IPS DF 6.9 (cell line): ENCODE results near the gene PTPRN2.
"Not testable (repeated sequence)": the region's sequence is repeated elsewhere in the genome, so short reads cannot be mapped to it uniquely, and the experiment has no call there.

Experiments used
- DNase-seq: peaks from one replicate; pipeline ENCODE4 v3.0.0-alpha.2; 2013; ENCODE audit warnings: low read depth, low spot score
- H3K27ac ChIP-seq: one replicate; pipeline ENCODE4 v1.5.1; 2013; ENCODE audit warnings: low read length, control low read depth
- H3K27me3 ChIP-seq: 2 replicates; pipeline ENCODE4 v1.6.1; 2013; ENCODE audit warnings: mild to moderate bottlenecking, low read length; ENCODE audit not compliant: control insufficient read depth, insufficient read depth
- H3K36me3 ChIP-seq: 2 replicates; pipeline ENCODE4 v1.6.1; 2013; ENCODE audit warnings: low read length; ENCODE audit not compliant: control insufficient read depth, insufficient read depth
- H3K4me1 ChIP-seq: 2 replicates; pipeline ENCODE4 v1.6.1; 2013; ENCODE audit warnings: low read length; ENCODE audit not compliant: control insufficient read depth, insufficient read depth
- H3K4me3 ChIP-seq: 2 replicates; pipeline ENCODE4 v1.5.1; 2013; ENCODE audit warnings: mild to moderate bottlenecking, low read length
- H3K9me3 ChIP-seq: 2 replicates; pipeline ENCODE4 v1.6.1; 2013; ENCODE audit warnings: low read length, inconsistent platforms; ENCODE audit not compliant: control insufficient read depth, insufficient read depth
- WGBS: extraction: QIAGEN DNeasy Blood & Tissue Kit; methylation state at CpG from one replicate; pipeline ENCODE4 v1.1.7; 2013; ENCODE audit warnings: mixed read lengths, missing lambda C conversion rate; ENCODE audit not compliant: insufficient read length, insufficient coverage; 5-methylcytosine and 5-hydroxymethylcytosine counted together

The PTPRN2 gene

DNA sequence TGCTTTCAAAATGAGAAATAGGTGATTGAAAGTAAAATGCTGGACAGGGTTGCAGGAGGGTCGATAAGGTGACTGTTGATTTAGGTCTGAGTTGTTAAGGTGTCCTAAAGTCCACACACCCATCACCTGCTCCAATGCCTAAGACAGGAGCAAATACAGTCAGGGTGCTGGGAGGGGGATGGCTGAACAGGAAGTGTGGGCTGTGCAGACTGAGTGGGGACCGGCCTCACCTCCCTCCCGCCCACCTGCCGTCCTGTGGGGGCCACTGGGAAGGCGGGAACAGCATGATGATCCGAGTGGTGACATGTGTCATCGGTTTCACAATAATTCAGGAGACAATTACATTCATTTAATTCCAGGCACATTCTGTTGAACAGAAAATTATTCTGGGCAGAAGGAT, 990.1 kb downstream of the PTPRN2 start:
- Histone ChIP-seq H3K27ac (no peak overlapping the region), H3K27me3 (no peaks in the 10 kb centered on the region), H3K4me1 (no peaks in the 10 kb centered on the region), H3K4me3 (no peak overlapping the region), H3K36me3 (no peaks in the 10 kb centered on the region; the same call in 1 of the 2 replicates), H3K9me3 (peaks cover 18% of the 10 kb centered on the region)
- no peak for DNase-seq
- WGBS, result no CpG with 5 or more reads among the region's 7 CpGs

- no peaks in the 10 kb centered on the region for H3K27me3 ChIP-seq
- WGBS, result no CpG with 5 or more reads among the region's 15 CpGs
Measured at GRCh38 chr7:157596881-157597280, 990.7 kb downstream of the PTPRN2 start.

DNA sequence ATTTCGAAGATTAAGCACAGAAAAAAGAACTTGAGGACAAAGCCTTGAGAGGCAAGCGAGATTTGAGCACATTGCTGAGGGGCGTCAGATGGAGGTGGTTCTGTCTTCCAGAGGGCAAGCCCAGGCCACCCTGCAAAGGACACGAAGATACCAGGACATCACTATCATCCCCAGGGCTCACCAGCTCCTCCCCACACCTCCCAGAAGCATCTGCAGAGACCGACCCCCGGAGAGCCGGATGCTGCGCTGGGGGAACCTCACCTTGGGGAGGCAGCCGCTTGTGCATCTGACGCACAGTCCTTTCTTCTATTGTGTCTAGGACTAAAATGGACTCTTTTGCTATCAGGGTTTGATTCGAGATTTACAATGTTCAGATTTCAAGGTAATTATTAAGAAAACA, 991.2 kb downstream of the PTPRN2 start:
- no CpG with 5 or more reads among the region's 11 CpGs for WGBS
- Histone ChIP-seq H3K4me1 (no peaks in the 10 kb centered on the region), H3K27me3 (no peaks in the 10 kb centered on the region), H3K36me3 (no peaks in the 10 kb centered on the region; the same call in 1 of the 2 replicates), H3K27ac (no peak overlapping the region), H3K4me3 (no peak overlapping the region), H3K9me3 (peaks cover 20% of the 10 kb centered on the region)
- no peak for DNase-seq

More at GRCh38 chr7:157596881-157597280, 990.7 kb downstream of the PTPRN2 start:
- Histone ChIP-seq H3K36me3 (no peaks in the 10 kb centered on the region; the same call in 1 of the 2 replicates), H3K9me3 (peaks cover 20% of the 10 kb centered on the region), H3K4me3 (no peak overlapping the region), H3K4me1 (no peaks in the 10 kb centered on the region), H3K27ac (no peak overlapping the region)
- DNase-seq, result no peak

DNA sequence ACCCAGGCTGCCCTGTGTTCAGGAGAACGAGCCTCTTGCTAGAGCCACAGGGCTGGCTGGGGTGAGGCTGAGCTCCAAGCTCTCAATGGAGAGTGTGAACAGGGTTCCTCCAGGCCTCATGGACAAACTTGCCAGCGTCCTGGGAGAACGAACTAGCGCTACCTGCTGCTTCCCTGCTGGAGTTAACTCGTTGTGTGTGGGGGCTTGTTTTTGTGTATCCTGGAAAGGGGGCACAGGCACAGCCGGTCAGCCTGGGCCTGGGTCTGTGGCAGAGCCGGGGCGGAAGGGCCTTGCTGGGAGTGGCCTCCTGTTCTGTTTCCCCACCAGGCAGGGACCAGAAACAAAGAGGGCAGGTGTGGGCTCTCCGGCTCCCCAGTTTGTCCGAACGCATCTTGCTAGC, 991.6 kb downstream of the PTPRN2 start:
- Histone ChIP-seq H3K4me1 (no peaks in the 10 kb centered on the region), H3K36me3 (no peaks in the 10 kb centered on the region; the same call in 1 of the 2 replicates), H3K9me3 (peaks cover 20% of the 10 kb centered on the region), H3K27ac (no peak overlapping the region), H3K4me3 (no peak overlapping the region), H3K27me3 (no peaks in the 10 kb centered on the region)
- no CpG with 5 or more reads among the region's 11 CpGs for WGBS
- no peak for DNase-seq

DNA sequence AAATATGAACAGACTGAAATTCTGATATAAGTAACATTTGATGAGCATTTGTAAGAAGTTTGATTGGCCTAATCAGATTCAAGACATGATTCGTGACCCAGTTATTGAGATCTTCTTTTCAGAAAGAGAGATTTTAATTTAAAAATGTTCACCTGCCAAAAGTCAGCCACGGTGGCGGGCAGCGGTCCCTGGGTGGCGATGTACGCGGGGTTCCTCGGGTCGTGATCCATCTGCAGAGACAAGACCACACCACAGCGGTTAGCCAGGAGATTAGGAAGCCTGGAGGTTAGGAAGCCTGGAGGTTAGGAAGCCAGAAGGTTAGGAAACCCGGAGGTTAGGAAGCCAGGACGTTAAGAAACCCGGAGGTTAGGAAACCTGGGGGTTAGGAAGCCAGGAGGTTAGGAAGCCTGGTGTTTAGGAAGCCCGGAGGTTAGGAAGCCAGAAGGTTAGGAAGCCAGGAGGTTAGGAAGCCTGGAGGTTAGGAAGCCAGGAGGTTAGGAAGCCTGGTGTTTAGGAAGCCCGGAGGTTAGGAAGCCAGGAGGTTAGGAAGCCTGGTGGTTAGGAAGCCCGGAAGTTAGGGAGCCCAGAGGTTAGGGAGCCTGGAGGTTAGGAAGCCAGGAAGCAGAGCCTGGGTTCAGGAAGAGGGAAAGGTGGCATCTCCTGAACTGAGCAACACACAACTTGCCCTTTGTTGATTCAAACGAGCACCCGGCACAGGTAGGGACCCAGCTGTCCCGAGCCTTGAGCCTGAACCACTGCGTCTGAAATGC, 992.4 kb downstream of the PTPRN2 start:
- no peaks in the 10 kb centered on the region for H3K27me3 ChIP-seq
- H3K4me3 ChIP-seq, result no peak overlapping the region
- no peak overlapping the region for H3K27ac ChIP-seq
- H3K36me3 ChIP-seq, result no peaks in the 10 kb centered on the region; the same call in 1 of the 2 replicates
- peaks cover 24% of the 10 kb centered on the region for H3K9me3 ChIP-seq
- no CpG with 5 or more reads among the region's 20 CpGs for WGBS
- H3K4me1 ChIP-seq, result no peaks in the 10 kb centered on the region
- DNase-seq, result no peak

GRCh38 chr7:157594306-157594705, 993.3 kb downstream of the PTPRN2 start:
- Histone ChIP-seq H3K27me3 (no peaks in the 10 kb centered on the region), H3K36me3 (no peaks in the 10 kb centered on the region; the same call in 1 of the 2 replicates), H3K27ac (no peak overlapping the region), H3K9me3 (peaks cover 22% of the 10 kb centered on the region), H3K4me3 (no peak overlapping the region), H3K4me1 (no peaks in the 10 kb centered on the region)
- no CpG with 5 or more reads among the region's 26 CpGs for WGBS
- DNase-seq, result no peak

DNA sequence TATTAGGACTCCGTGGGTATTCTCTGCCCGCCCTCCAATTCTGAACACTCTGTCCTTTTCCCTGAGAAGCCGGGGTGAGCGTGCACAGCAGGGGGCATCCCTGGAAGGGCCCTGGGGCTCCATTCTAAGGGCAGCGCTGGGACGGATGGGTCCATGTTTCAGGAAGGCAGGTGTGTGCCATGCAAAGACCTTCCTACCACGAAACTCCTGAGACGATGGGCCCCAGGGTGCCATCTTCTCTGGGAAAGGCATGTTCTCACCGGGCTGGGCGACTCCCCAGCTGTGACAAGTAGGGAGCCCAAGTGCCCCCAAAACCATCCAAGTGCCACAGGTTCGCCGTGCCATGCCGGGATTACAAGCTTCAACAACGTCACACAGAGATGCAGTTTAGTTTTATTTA, 994.1 kb downstream of the PTPRN2 start:
- no peak overlapping the region for H3K4me3 ChIP-seq
- H3K27ac ChIP-seq, result no peak overlapping the region
- peaks cover 19% of the 10 kb centered on the region for H3K9me3 ChIP-seq
- H3K4me1 ChIP-seq, result no peaks in the 10 kb centered on the region
- no peaks in the 10 kb centered on the region; the same call in 1 of the 2 replicates for H3K36me3 ChIP-seq
- H3K27me3 ChIP-seq, result no peaks in the 10 kb centered on the region
- no CpG with 5 or more reads among the region's 14 CpGs for WGBS
- DNase-seq, result no peak

DNA sequence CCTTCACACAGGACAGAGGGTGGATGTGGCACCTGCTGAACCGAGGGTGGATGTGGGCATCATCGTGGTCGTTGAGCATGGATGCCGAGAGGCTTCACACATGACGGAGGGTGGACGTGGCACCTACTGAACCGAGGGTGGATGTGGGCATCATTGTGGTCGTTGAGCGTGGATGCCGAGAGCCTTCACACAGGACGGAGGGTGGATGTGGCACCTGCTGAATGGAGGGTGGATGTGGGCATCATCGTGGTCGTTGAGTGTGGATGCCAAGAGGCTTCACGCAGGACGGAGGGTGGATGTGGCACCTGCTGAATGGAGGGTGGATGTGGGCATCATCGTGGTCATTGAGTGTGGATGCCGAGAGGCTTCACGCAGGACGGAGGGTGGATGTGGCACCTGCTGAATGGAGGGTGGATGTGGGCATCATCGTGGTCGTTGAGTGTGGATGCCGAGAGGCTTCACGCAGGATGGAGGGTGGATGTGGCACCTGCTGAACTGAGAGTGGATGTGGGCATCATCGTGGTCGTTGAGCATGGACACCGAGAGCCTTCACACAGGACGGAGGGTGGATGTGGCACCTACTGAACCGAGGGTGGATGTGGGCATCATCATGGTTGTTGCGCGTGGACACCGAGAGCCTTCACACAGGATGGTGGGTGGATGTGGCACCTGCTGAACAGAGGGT, 994.8 kb downstream of the PTPRN2 start:
- H3K36me3 ChIP-seq, H3K27ac ChIP-seq, DNase-seq, H3K27me3 ChIP-seq, H3K4me3 ChIP-seq, H3K4me1 ChIP-seq: not testable (repeated sequence)
- WGBS, result no CpG with 5 or more reads among the region's 31 CpGs
- peaks cover 22% of the 10 kb centered on the region for H3K9me3 ChIP-seq

DNA sequence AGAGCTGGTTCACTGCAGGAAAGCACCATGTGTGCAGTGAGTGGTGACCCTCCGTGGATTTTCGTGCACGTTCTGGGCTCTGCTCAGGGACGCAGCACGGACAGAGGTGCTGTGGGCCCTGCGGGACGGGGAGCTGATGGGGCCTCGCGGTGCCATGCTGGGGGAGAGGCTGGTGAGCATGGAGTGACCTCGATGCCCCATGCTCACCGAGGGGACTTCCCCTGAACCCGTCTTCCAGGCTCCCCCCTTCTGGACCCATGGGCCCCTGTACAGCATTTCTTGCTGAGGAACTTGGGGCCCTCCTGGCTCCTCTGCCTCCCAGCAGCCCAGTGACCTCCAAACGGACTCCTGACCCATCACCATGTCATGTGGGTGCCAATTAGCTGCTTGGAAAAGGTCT, 997.1 kb downstream of the PTPRN2 start:
- Histone ChIP-seq H3K4me3 (no peak overlapping the region), H3K9me3 (peaks cover 24% of the 10 kb centered on the region), H3K4me1 (no peaks in the 10 kb centered on the region), H3K27ac (no peak overlapping the region), H3K27me3 (no peaks in the 10 kb centered on the region), H3K36me3 (no peaks in the 10 kb centered on the region; the same call in 1 of the 2 replicates)
- no CpG with 5 or more reads among the region's 13 CpGs for WGBS
- no peak for DNase-seq

DNA sequence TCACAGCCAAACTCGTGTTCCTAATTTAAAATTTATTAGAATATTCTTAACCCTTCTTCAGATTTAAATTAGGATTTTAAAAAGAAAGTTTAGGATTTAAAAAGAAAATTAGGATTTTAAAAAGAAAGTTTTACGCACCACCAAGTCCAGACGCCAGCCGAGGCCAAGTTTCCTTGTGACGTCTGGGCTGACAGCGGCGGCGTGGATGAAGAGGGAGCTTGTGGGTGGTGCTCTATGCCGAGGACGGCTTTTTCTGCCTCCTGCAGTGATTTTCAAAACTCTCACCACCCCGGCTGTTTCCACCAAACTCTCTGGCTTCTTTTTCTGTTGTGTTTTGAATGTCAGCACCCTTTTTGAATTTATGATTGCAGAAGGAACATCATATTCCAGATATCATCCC, 997.9 kb downstream of the PTPRN2 start:
- Histone ChIP-seq H3K4me1 (no peaks in the 10 kb centered on the region), H3K27ac (no peak overlapping the region), H3K27me3 (no peaks in the 10 kb centered on the region), H3K4me3 (no peak overlapping the region), H3K36me3 (no peaks in the 10 kb centered on the region; the same call in 1 of the 2 replicates), H3K9me3 (peaks cover 29% of the 10 kb centered on the region)
- no peak for DNase-seq
- WGBS, result 100% methylated on average over 1 of the region's 11 CpGs
